GM13977 (cell line): ENCODE results near the gene FAM167B.

ENCODE experiments used
- DNase-seq: peaks from one replicate; pipeline ENCODE4 v3.0.0; 2012; ENCODE audit warnings: low spot score
- CTCF ChIP-seq: IDR thresholded peaks from 2 replicates; pipeline ENCODE4 v1.5.1; 2012; ENCODE audit warnings: mild to moderate bottlenecking, control low read depth; ENCODE audit not compliant: insufficient read depth; ENCODE audit errors: extremely low read depth, missing control alignments
- in situ Hi-C: fragments of 300-500 bp; cut with MboI; formaldehyde crosslinking; loops from one replicate; pipeline ENCODE4 v1.12.0; 2022; ENCODE audit warnings: low sequenced_read_pairs, low pct_unique_long_range_greater_than_20kb, mixed read lengths, inconsistent platforms; ENCODE audit not compliant: unreplicated experiment

The FAM167B gene

DNA sequence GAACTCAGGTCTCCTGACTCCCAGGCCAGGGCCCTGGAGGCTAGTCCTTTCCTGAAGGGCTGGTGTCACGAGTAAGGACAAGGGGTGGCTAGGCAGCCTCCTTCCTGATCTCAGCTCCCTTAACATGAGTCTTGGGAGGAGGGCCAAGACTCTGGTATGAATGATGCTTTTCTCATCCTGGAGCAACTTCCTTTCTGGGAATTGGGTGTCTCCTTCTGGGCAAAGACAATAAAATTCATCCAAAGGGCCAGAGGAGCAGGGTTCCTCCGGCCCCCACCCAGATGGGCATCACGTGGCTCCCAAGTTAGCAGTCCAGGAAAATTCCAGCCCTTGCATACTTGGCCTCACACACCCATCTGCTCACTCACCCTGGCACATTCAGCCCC is at the start of gene FAM167B:
FAM167B (plus strand) TSS at position 335 of the 386 bp plus-strand sequence. CDS start 200 bp downstream, outside the sequence.
- TF ChIP-seq CTCF, result no peak
- no peak for DNase-seq
- in situ Hi-C loops, result no loop called here

GRCh38 chr1:32197837-32198236 is 49.2 kb upstream of the FAM167B start:
- TF ChIP-seq CTCF, result no peak
- no peak for DNase-seq
- in situ Hi-C loops, result no loop called here

DNA sequence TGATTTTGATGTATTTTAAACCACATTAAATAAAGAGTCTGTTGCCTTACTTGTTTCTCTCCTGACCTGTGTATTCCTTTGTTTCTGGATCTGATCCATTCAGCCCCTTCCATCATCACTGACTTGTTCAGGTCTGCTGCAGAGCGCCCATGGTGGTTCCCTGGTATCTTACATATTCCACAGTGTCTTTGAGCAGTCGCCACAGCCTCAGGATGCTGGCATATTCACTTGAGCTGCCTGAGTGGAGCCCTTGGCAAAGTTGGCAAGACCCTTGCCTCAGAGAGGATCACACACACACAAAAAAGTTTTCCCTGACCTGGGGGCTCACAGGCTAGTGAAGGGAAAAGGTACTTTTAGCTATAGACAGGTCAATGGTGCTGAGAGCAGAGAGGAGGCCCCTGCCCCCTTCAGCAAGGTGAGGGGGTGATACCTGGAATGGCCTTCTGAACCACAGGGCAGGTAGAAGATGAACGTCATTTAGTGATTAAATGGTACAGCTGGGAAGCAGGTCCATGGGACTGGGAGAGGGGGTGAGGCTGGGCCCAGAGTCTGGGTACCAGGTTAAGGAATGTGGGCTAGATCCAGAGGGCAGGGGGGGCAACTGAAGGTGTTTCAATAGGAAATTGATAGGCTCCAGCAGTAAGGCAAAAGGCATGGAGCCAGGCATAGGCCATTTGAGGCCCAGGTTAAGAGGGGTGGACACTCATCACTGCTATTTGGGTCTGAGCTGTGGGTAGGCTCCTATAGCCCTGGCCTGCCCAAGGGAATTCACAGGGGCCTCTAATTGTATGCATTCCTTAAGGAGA is 48.6 kb upstream of the FAM167B start:
- no peak for DNase-seq
- TF ChIP-seq CTCF, result no peak
- in situ Hi-C loops, result no loop called here

- in situ Hi-C loops, result no loop called here
- DNase-seq, result no peak
- no peak for TF ChIP-seq CTCF
Observed at GRCh38 chr1:32199043-32199716, 47.8 kb upstream of the FAM167B start.

DNA sequence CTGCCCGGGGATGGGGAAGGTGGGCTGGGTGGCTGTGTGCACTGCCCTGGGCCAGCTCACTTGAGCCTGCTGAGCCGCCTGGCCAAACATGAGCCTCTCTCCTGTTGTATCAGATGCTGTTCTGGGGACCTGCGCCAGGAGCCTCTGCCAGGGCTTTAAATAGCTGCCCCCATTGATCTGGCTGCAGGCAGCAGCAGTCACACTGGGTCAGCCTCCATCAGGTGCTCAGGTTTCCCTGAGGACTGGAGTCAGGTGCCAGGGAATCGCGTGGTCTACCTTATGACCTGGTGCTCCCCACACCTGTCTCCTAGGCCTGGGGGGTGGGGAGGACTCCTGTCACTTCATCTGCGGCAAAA is 47.3 kb upstream of the FAM167B start:
- no peak for DNase-seq
- in situ Hi-C loops, result loop anchor here (25.0 kb wide), 1 partner anchor 213 kb away; no protein-coding TSS in a partner anchor
- no peak for TF ChIP-seq CTCF

DNA sequence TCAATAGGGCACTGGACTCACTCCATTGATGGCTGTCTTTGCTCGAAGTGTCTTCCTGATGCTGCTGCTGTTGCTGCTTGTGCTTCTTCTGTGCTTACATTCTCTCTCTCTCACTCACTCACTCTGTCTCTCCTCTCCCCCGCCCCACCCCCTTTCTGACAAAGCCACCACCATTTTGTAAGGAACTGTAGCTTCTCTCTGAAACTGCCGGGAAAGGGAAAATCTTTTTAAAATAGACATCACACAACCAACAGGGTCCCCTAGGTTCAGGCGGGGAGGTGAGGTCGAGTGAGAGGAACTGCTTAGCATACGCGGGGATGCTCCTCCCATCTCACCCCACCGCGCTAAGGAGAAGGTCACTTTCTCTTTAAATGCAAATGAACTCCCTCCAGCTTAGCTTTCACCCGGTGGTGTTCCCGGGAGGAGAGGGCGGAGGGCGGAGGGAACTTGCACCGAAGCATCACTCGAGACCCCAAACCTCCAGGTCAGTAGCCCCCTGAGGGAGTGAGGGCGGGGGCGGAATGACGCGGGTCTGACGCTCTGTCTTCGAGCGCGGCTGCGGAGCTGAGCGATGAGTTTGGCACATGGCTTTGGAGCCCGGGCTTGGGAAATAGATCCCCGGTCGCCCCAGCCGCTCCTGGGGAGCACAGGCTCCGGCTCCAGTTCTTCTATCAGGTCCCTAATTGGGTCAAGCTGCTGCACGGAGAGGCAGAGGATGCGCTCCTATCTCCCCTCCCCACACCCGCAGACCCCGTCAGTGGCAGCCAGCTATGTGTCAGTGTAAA is 46.6 kb upstream of the FAM167B start, which contains the start of gene CCDC28B:
CCDC28B (plus strand) TSS at position 370 of the 785 bp plus-strand sequence. CDS start 1,341 bp downstream, outside the sequence.
- peak; percentile 79 for DNase-seq
- in situ Hi-C loops, result loop anchor here (25.0 kb wide), 1 partner anchor 212 kb away; no protein-coding TSS in a partner anchor
- no peak for TF ChIP-seq CTCF
